Stomach (tissue), 4 donors: ENCODE data around the gene PCMT1.

Experiments
- CTCF ChIP-seq, 7 experiments: fragments of 450-650 bp in 4 of 7; fragments of 200-600 bp in 3 of 7; sonication (generic) in 3 of 7; IDR thresholded peaks; one replicate each; pipeline ENCODE4 v1.5.1; 2016 to 2019; ENCODE audit warnings: antibody characterized with exemption in 7 of 7, control low read depth in 2 of 7, mild to moderate bottlenecking in 1 of 7
- POLR2A ChIP-seq, 4 donors: fragments of 450-650 bp; IDR thresholded peaks; one replicate each; pipeline ENCODE4 v1.6.1; 2016; ENCODE audit warnings: antibody characterized with exemption in 4 of 4, control low read depth in 2 of 4, mild to moderate bottlenecking in 1 of 4, moderate library complexity in 1 of 4
- POLR2AphosphoS5 ChIP-seq, 3 donors: sonication (generic); formaldehyde crosslinking; IDR thresholded peaks; one replicate each; pipeline ENCODE4 v1.6.1; 2016; ENCODE audit warnings: antibody characterized with exemption in 3 of 3

DNA sequence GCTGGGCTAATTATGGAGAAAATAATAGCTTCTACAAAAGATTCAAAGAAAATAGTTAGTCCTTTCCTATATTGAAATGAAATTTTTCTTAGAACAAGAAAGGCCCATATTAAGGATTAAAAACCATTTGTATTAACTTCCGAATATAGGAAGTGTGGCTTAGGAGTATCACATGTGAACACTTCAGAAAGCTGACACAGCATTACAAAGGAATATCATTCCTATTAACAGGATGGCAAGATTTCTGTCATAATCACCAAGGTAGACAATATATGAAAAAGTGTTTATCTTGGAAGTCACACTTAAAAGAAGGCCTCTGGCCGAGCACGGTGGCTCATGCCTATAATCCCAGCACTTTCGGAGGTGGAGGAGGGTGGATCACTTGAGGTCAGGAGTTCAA is 26.3 kb upstream of the PCMT1 start:
- TF ChIP-seq CTCF (IDR thresholded peaks at IDR 0.05) (no peak), POLR2A (IDR thresholded peaks at IDR 0.05) (no peak), POLR2AphosphoS5 (IDR thresholded peaks at IDR 0.05) (no peak)
